Peyer's patch (tissue), 4 donors: ENCODE results near the gene SULT1C4. TPM values are rescaled to one million over a fixed set of nuclear protein-coding genes. Genes with fewer than 3 reads are reported as not detected.
A peak's percentile ranks its signal among the peaks of the same experiment; 100 is the strongest.

Experiments used
- DNase-seq, 3 donors: peaks; one replicate each; pipeline ENCODE4 v3.0.0-alpha.2; 2017 to 2019
- H3K27ac ChIP-seq, 4 donors: fragments of 200-600 bp; sonication (generic); one replicate each; pipeline ENCODE4 v1.5.1; 2016 to 2019
- H3K27me3 ChIP-seq, 2 donors: fragments of 200-600 bp; sonication (generic); one replicate each; pipeline ENCODE4 v1.5.1; 2019
- H3K36me3 ChIP-seq, 3 donors: fragments of 200-600 bp; sonication (generic); one replicate each; pipeline ENCODE4 v1.5.1; 2016 to 2019
- H3K4me1 ChIP-seq, 4 donors: fragments of 200-600 bp; sonication (generic); one replicate each; pipeline ENCODE4 v1.5.1; 2016 to 2019
- H3K4me3 ChIP-seq, 4 donors: fragments of 200-600 bp; sonication (generic); 1 replicate in 3 of 4; 2 replicates in 1 of 4; pipeline ENCODE4 v1.5.1; 2016 to 2019; ENCODE audit warnings: mild to moderate bottlenecking in 1 of 4
- H3K9me3 ChIP-seq, 4 donors: fragments of 200-600 bp; sonication (generic); one replicate each; pipeline ENCODE4 v1.5.1; 2016 to 2019; ENCODE audit warnings: mild to moderate bottlenecking in 1 of 4
- POLR2A ChIP-seq, 2 donors: fragments of 450-650 bp; IDR thresholded peaks; one replicate each; pipeline ENCODE4 v1.5.1; 2017; ENCODE audit warnings: antibody characterized with exemption in 2 of 2, mild to moderate bottlenecking in 2 of 2, moderate library complexity in 2 of 2
- total RNA-seq, 4 donors: library from RNA; depleted of rRNA; stranded (reverse); fragments of >200 nt; gene quantifications; one replicate each; pipeline ENCODE4 v1.1.0, GENCODE V29; 2016
- TF ChIP-seq, protein P1 (sequence below), 6 experiments: fragments of 450-650 bp in 4 of 6; fragments of 200-600 bp in 2 of 6; sonication (generic) in 1 of 6; IDR thresholded peaks; one replicate each; pipeline ENCODE4 v1.5.1; 2017 to 2019; ENCODE audit warnings: antibody characterized with exemption in 6 of 6, mild to moderate bottlenecking in 3 of 6, moderate library complexity in 1 of 6

SULT1C4 gene
- total RNA-seq, 4 donors from 2014 or later: 1.3 to 5.8 (median 1.9) TPM; not detected in 1

DNA sequence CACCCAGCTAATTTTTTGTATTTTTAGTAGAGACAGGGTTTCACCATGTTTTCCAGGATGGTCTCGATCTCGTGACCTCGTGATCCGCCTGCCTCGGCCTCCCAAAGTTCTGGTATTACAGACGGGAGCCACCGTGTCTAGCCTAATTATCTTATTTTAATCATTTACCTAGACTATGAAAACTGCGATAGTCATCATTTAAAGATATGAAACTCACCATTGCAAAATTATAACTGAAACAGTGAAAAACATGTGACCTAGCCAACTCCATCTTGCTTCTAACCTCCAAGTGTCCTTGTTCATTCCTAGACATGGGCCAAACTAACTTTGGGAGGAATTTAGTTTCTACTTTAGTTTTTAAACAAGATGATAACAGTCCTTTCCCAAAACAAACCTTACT is 17.4 kb downstream of the SULT1C4 start:
- no peak for TF ChIP-seq POLR2A (IDR thresholded peaks at IDR 0.05)
- TF ChIP-seq, protein P1, sequence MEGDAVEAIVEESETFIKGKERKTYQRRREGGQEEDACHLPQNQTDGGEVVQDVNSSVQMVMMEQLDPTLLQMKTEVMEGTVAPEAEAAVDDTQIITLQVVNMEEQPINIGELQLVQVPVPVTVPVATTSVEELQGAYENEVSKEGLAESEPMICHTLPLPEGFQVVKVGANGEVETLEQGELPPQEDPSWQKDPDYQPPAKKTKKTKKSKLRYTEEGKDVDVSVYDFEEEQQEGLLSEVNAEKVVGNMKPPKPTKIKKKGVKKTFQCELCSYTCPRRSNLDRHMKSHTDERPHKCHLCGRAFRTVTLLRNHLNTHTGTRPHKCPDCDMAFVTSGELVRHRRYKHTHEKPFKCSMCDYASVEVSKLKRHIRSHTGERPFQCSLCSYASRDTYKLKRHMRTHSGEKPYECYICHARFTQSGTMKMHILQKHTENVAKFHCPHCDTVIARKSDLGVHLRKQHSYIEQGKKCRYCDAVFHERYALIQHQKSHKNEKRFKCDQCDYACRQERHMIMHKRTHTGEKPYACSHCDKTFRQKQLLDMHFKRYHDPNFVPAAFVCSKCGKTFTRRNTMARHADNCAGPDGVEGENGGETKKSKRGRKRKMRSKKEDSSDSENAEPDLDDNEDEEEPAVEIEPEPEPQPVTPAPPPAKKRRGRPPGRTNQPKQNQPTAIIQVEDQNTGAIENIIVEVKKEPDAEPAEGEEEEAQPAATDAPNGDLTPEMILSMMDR (IDR thresholded peaks at IDR 0.05): no peak
- no peaks in the 10 kb centered on the region for H3K27me3 ChIP-seq
- no peak overlapping the region for H3K27ac ChIP-seq
- no peaks in the 10 kb centered on the region for H3K4me1 ChIP-seq
- H3K4me3 ChIP-seq: no peak overlapping the region
- H3K36me3 ChIP-seq: no peaks in the 10 kb centered on the region
- no peak for DNase-seq
- peaks cover 0 to 20% (median 8%) of the 10 kb centered on the region in 4 donors for H3K9me3 ChIP-seq

DNA sequence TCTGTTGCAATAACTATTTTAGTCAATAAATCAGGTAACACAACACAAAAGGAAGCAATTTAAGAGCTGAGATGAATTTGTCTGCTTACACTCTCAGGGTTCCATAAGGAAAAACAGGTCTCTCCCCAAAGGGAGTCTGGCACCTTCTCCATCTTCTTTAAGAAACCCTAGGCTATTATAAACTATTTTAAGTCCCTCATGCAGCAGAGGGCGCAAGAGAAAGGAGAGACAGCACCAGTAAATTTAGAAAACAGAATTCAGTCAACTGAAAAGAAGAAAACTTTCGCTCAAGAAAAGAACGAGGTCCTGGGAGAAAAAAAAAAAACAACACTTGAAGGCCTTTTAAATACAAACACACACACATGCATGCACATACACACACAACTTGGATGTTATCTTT is 19.1 kb downstream of the SULT1C4 start:
- Histone ChIP-seq H3K27ac (no peak overlapping the region), H3K36me3 (no peaks in the 10 kb centered on the region), H3K9me3 (peaks cover 0 to 20% (median 10%) of the 10 kb centered on the region in 4 donors), H3K27me3 (no peaks in the 10 kb centered on the region), H3K4me3 (no peak overlapping the region), H3K4me1 (no peaks in the 10 kb centered on the region)
- DNase-seq: no peak
- TF ChIP-seq, protein P1 (IDR thresholded peaks at IDR 0.05): no peak
- TF ChIP-seq POLR2A (IDR thresholded peaks at IDR 0.05): no peak

DNA sequence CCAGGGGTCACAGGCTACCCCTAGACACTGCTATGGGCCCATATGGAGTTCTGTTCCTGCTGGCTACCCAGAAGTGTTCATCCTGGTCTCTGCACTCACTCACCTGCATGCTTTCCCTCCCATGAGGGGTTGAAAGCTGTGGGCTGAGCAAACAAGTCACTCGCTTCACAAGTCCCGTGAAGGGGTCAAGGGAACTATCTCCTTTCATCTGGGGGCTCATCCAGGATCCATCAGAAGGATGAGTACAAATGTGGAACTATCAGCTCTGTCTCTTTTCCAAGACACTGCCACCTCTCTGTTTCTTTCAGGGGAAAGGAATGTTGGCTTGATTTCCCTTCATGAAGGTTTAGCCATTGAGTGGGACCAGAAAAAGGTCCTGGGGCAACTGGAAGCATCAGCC is 21.7 kb downstream of the SULT1C4 start:
- Histone ChIP-seq H3K27me3 (no peaks in the 10 kb centered on the region), H3K4me3 (no peak overlapping the region), H3K27ac (no peak overlapping the region), H3K36me3 (no peaks in the 10 kb centered on the region), H3K9me3 (peaks cover 0 to 15% (median 6%) of the 10 kb centered on the region in 4 donors), H3K4me1 (no peaks in the 10 kb centered on the region)
- DNase-seq: no peak
- no peak for TF ChIP-seq POLR2A (IDR thresholded peaks at IDR 0.05)
- TF ChIP-seq, protein P1 (IDR thresholded peaks at IDR 0.05): no peak

DNA sequence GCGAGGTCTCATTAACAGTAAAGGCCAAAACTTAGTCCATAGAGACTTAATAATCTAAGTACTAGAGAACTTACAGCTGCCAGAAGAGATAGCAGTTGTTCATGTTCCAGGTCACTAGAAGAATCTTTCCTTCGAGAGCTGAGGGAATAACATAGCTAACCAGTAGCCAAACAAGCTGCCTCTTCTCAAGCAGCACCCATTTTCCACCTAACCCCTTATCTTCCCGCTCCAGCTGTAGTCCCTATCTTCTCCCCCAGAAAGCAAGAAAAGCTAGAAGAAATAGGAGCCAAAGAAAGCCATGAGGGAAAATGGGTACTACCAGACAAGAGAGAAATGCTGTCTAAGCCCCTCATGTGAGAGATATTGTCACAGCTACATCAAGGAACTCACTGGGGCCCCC is 24.0 kb downstream of the SULT1C4 start:
- DNase-seq: no peak
- H3K36me3 ChIP-seq: no peaks in the 10 kb centered on the region
- TF ChIP-seq, protein P1 (IDR thresholded peaks at IDR 0.05): no peak
- TF ChIP-seq POLR2A (IDR thresholded peaks at IDR 0.05): no peak
- peaks cover 0 to 20% (median 8%) of the 10 kb centered on the region in 4 donors for H3K9me3 ChIP-seq
- H3K27me3 ChIP-seq: no peaks in the 10 kb centered on the region
- H3K4me1 ChIP-seq: no peaks in the 10 kb centered on the region
- no peak overlapping the region for H3K27ac ChIP-seq
- H3K4me3 ChIP-seq: no peak overlapping the region

DNA sequence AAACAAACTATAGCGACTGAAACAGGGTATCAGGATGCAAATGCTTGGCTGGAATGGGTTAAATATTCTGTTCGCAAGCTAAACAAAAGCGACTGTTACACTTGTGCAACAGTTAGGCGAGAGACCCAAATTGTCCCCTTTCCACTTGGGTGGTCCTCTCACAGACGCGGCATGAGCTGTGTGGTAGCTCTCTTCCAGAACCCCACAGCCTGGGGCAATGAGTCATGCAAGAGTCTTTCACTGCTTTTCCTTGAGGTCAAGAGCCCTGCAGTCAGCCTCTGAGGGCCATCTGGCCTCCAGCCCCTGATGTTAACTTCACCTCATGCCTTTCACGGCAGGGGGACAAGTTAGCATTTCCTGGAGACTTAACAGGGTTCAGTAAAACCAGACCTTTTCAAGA is 25.7 kb downstream of the SULT1C4 start:
- H3K9me3 ChIP-seq: peaks cover 0 to 20% (median 8%) of the 10 kb centered on the region in 4 donors
- H3K4me1 ChIP-seq: no peaks in the 10 kb centered on the region
- peak in 1 of 3 donors; percentile 45 for DNase-seq
- no peaks in the 10 kb centered on the region for H3K27me3 ChIP-seq
- H3K36me3 ChIP-seq: no peaks in the 10 kb centered on the region
- H3K27ac ChIP-seq: no peak overlapping the region
- TF ChIP-seq POLR2A (IDR thresholded peaks at IDR 0.05): no peak
- TF ChIP-seq, protein P1 (IDR thresholded peaks at IDR 0.05): no peak
- H3K4me3 ChIP-seq: no peak overlapping the region
